ENCODE results near the gene VCPKMT.
"Not testable (repeated sequence)": the region's sequence is repeated elsewhere in the genome, so short reads cannot be mapped to it uniquely, and the experiment has no call there.

Gene VCPKMT

GRCh38 chr14:50092006-50092555, 24.3 kb downstream of the VCPKMT start:
- no peak for DNase-seq (ENCODE audit: low spot score)

GRCh38 chr14:50091240-50091913, 25.0 kb downstream of the VCPKMT start:
- DNase-seq (ENCODE audit: low spot score) = no peak

GRCh38 chr14:50089208-50089607, 27.2 kb downstream of the VCPKMT start:
- no peak for DNase-seq (ENCODE audit: low spot score)

GRCh38 chr14:50088731-50089130, 27.6 kb downstream of the VCPKMT start:
- DNase-seq (ENCODE audit: low spot score) = no peak

GRCh38 chr14:50088117-50088515, 28.3 kb downstream of the VCPKMT start:
- DNase-seq (ENCODE audit: low spot score) = no peak

GRCh38 chr14:50087341-50088116, 28.8 kb downstream of the VCPKMT start:
- DNase-seq (ENCODE audit: low spot score) = no peak

- no peak for DNase-seq (ENCODE audit: low spot score)
Measured at GRCh38 chr14:50086321-50086711, 30.1 kb downstream of the VCPKMT start.

GRCh38 chr14:50085570-50086320, 30.6 kb downstream of the VCPKMT start:
- no peak for DNase-seq (ENCODE audit: low spot score)

- no peak for DNase-seq (ENCODE audit: low spot score)
Measured at GRCh38 chr14:50084666-50085065, 31.7 kb downstream of the VCPKMT start.

- no peak for DNase-seq (ENCODE audit: low spot score)
Measured at GRCh38 chr14:50083467-50084337, 32.7 kb downstream of the VCPKMT start.

GRCh38 chr14:50082784-50083466, 33.4 kb downstream of the VCPKMT start:
- no peak for DNase-seq (ENCODE audit: low spot score)

GRCh38 chr14:50082308-50082742, 34.0 kb downstream of the VCPKMT start:
- no peak for DNase-seq (ENCODE audit: low spot score)

- DNase-seq (ENCODE audit: low spot score) = not testable (repeated sequence)
Measured at GRCh38 chr14:50079103-50079502, 37.3 kb downstream of the VCPKMT start.

- not testable (repeated sequence) for DNase-seq (ENCODE audit: low spot score)
Measured at GRCh38 chr14:50073663-50074062, 42.7 kb downstream of the VCPKMT start.

GRCh38 chr14:50072395-50072794, 44.0 kb downstream of the VCPKMT start:
- DNase-seq (ENCODE audit: low spot score) = no peak

- no peak for DNase-seq (ENCODE audit: low spot score)
Measured at GRCh38 chr14:50070840-50071548, 45.4 kb downstream of the VCPKMT start.

GRCh38 chr14:50070230-50070629, 46.1 kb downstream of the VCPKMT start:
- DNase-seq (ENCODE audit: low spot score) = no peak

GRCh38 chr14:50069325-50069724, 47.0 kb downstream of the VCPKMT start:
- no peak for DNase-seq (ENCODE audit: low spot score)

GRCh38 chr14:50068496-50068895, 47.9 kb downstream of the VCPKMT start:
- DNase-seq (ENCODE audit: low spot score) = no peak

Data from COLO829 (cell line).